Measurements from ENCODE around the gene RAB13.

Gene RAB13

DNA sequence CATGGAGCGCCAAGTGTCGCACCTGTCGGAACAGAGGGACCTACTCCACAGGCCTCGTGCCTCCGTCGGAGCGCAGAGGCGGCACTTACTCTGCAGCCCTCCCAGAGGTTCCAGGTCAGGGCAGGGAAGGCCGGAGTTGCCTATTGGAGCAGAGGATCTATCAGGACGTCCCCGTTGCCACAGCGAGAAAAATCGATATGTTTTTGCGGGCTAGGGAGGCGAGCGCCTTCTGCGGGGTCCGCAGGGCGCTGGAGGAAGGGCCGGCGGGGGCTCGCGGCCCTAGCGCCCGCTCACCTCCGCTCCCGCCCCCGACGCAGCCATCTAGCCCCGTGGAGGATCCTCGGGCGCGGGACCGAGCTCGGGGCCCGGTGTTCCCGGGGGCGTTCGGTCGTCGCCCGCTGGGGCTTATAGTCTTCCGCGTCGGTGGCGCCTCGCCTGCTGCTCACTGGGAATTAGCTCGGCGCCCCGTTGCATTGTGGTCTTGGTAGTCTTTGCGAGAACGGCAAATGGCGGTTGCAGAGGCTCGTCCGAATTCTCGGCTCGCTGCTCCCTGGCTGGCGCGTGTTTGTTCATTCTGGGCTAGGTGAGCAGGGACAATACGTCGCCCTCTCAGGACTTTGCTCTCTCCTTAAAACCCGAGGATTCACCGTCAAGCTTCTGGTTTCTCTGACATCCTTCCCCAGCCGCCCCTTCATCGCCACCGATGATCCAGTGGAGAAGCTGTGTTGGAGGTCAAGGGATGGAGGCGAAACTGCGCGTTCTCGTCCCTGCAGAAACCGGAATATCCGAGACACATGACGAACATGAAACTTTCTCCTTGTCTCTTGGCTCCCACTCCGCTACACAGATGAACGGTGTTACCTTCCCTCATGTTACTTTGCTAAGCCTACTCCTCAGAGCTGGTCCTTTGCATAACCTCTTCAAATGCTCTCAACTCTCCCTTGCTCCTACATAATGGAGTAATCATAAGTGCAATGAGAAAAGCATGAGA, 8.6 kb downstream of the RAB13 start, which contains the start of gene JTB:
Gene JTB, minus strand, starts transcription at position 425 of the 991 bp plus-strand sequence. Its CDS starts 422 bp downstream, at position 3.
- peak; percentile 84 to 85 for DNase-seq

- no peak for DNase-seq
Measured at GRCh38 chr1:153976819-153977249, 9.3 kb downstream of the RAB13 start.

DNA sequence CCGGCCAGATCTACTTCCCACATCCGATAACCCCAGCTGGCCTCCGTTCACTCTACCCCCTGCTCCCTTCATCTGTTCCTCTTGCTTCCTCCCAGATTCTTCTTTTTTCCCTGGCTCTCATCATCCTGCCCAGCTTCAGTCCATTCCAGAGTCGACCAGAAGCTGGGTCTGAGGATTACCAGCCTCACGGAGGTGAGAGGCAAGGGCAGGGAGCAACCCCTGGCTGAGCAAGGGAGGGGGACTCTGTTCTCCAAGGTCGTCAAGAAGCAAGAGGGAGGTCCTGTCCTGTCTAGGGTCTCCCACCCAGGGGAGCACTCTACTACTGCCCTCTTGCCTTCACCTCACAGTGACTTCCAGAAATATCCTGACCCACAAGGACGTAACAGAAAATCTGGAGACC, 12.6 kb downstream of the RAB13 start:
- no peak for DNase-seq

DNA sequence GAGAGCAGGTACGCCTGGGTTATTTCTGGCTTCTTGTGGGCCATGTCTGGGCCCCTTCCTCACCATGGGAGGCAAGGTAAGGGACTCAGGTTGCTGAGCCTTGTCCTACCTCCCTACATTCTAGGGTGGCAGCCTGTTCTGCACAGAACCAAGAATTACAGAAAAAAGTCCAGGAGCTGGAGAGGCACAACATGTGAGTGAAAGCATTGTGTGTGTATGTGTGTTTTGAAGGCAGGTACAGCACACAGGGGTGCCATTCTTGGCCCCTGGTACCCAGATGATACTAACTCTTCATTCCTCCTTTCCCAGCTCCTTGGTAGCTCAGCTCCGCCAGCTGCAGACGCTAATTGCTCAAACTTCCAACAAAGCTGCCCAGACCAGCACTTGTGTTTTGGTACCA, 13.1 kb downstream of the RAB13 start:
- DNase-seq, result no peak

DNA sequence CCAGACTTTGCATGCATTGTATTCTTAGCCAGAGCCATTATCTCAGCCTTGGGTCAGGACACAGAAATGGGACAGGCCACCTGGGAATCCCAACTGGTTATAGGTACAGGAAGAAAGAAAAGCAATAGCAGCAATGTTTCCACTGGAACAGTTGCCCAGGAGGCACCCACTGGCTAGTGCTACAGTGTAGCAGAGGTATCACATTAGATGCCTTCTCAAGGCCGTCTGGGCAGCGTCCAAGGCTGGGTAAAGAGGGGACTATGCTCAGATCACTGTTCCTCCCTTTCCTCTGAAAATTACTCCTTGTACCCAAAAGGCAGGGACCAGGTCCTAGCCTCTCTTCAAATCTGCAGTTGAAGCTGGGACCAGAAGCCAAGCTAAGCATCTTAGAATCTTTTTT, 15.8 kb downstream of the RAB13 start:
- no peak for DNase-seq

- DNase-seq, result no peak
Measured at GRCh38 chr1:153968972-153969371, 17.2 kb downstream of the RAB13 start.

- DNase-seq, result no peak
Measured at GRCh38 chr1:153968408-153968807, 17.7 kb downstream of the RAB13 start.

DNA sequence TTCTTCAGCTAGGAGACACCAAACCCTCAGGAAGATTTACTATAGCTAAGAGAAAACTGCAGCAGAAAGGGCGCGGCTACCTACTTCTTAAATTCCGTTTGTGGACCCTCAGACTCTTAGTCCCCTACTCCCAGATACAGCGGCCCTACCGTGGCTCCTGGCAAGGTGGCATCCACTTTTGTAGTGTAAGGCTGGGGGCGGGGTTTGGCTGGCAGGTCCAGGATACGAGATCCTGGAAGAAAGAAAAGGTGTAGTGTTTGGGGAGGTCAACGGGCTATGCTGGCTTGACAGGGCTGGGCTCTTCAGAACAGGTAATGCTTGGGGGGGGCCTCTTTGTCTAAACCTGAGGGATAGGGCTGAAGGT, 18.2 kb downstream of the RAB13 start:
- no peak for DNase-seq

- peak; percentile 90 to 91 for DNase-seq
Measured at GRCh38 chr1:153967107-153967999, 18.8 kb downstream of the RAB13 start, which contains the start of gene CREB3L4. Gene CREB3L4 (plus strand): TSS chr1:153967902. CDS start chr1:153968526, 624 bp downstream.

DNA sequence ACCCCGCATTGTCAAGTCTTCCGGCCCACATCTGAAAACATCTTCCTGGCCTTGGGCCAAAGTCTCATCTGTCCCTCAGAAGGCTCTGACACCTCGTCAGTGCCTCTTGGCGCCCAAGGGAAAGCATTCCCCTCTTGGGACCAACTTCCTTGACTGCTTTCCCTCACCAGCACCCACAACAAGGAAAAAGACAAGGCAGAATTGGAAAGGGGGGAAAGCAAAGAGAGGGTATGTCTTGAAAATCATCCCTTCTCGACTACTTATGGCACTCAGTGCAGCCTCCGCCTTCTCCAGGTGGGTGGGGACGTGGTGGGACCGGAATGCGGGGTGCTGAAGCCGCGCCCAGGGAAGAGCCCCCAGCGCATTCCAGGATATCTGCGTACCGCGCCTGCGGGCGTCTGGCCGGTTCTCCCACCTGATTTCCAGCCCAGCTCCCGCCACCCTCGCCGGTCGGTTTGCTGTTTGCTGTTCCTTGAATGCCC, 22.2 kb downstream of the RAB13 start:
- DNase-seq, result no peak

DNA sequence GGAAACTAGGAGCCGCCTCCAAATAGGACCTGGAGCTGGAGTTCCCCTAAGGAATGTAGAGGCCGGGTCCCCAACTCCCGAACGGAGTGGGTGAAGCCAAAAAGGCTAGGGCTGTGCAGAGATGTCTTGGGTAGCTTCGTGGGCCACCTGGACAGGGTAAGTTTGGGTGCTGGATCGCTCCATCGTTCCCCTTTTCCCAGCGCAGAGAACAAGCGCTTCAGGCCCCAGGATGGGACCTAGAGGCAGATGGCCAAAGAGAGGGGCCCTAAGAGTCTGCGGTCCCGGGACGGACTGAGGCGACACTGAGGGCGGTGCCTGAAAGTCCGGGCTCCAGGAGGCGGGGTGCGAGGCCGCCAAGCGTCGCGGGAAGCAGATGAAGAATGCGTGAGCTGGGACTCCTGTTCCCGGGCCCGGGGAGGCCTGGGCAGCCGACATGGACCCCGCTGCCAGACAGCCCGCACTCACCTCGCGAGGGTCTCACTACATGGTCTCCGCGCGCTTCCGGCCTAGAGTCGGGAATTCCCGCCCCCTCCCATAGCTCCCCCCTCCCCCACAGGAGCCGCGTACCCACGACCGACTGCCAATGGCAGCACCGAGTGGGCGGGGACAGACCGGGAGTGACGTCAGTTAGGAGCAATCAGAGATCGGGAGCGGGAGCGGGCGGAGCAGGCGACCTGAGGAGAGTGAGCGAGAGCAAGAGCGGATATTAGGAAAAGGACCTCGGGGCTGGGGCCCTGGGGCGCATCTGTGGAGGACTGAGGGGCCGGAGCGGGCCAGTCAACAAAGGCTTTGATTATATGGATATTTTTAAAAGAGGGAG, 22.9 kb downstream of the RAB13 start, which contains the start of gene SLC39A1:
Gene SLC39A1, minus strand, starts transcription at position 508 of the 820 bp plus-strand sequence. CDS start 822 bp downstream, outside the sequence.
- peak; percentile 92 to 94 for DNase-seq

DNA sequence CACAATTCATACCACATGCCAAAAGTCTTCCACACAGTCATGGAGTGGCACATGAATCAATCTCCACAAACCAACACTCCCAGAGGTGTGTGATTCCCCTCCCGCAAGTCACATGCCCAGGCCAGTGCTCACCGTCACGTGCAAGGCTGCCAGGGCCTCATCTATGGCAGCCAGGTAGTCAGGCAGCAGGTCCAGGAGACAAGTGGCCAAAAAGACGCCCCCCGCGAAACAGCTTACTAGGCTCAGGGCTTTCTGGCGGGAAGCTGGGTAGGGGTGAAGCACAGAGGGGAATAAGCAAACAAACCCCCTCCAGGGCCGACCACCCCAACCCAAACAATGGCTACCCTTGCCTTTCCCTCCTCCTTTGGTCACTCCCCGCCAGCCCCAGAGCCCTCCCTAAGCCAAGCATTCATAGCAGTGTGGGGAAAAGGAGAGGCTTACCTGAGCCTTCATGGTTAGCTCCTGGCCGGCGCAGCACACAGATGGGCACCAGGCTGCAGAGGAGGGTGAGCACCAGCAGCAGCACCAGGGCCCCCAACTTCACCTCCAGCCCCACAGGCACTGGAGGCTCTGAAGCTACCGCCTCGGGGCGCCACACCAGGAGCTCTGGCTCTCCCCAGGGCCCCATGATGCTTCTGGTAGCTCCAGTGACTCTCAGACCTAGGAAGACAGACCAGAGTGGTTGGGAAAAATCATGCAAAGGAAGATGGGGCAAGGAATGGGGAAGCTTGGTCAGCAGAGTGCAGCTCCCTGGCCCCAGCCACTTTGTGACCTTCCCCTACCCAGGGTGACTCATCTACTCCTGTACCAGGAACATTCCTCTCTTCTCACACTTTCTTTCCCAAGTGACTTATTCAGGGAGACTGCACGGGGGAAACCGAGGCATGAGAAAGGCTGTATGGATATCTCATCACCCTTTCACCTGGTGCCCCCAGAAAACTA, 23.8 kb downstream of the RAB13 start:
- peak in 1 of 2 donors; percentile 41 for DNase-seq

GRCh38 chr1:153961421-153961820, 24.7 kb downstream of the RAB13 start:
- DNase-seq, result no peak

DNA sequence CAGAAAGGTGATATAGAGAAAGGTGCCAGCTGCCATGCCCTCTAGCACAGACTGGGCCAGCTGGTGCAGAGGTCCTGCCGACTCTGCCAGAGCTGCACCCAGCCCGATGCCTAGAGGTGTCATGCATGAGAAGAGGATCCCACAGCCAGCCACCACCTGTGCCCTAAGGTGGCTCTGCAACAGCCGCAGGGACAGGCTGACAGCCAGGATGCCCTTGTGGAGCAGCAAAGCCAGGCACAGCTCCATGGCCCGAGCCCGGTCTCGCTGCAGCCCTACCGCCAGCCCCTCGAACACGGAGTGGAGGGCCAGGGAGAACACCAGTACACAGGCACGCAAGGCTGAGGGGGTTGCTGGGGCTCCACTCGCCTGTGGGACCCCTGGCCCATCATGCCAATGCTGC, 25.9 kb downstream of the RAB13 start:
- DNase-seq, result no peak

DNA sequence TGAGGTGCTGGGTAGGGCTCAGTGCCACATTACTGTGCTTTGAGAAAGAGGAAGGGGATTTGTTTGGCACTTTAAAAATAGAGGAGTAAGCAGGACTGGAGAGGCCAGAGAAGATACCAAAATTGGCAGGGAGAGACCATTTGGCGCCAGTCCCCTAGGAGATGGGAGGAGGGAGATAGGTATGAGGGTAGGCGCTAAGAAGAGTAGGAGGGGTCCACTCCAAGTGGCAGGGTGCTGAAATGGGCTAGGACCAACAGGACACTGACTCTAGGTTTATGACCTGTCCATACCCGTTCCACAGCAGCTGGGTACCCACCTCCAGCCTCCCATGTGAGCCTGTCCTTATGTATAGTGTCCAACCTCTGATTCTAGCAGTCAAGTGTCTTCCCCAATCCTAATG, 26.7 kb downstream of the RAB13 start:
- DNase-seq, result no peak

DNA sequence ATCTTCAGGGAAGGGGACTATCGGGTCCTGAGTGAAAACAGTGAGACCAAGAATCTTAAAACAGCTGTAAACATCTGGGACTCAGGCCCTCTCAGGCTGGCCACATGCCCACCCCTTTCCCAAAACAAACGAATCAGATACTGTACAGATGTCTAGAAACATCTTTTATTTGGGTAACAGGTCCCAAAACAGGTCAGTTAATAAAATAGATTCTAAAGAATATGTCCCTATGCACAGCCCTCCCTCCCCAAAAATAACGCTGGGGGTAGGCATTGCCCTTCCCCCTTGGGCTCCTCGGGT, 27.2 kb downstream of the RAB13 start:
- no peak for DNase-seq

- peak; percentile 98 for DNase-seq
Measured at GRCh38 chr1:153958111-153958960, 27.8 kb downstream of the RAB13 start, which contains the start of gene CRTC2. Gene CRTC2 (minus strand): TSS chr1:153958612. CDS start chr1:153958497, 115 bp downstream.

GRCh38 chr1:153957744-153958110, 28.4 kb downstream of the RAB13 start:
- DNase-seq, result peak; percentile 15 to 63

- no peak for DNase-seq
Measured at GRCh38 chr1:153956997-153957715, 29.0 kb downstream of the RAB13 start.
